SK-N-SH treated with all-trans-retinoic acid at 6 μM for 48 hours (cell line): ENCODE results near the gene CEP43.

Source experiments
- ATAC-seq: fragments of 200-7000 bp; cut with Tn5 transposase; 3 replicates; pipeline ENCODE4 v1.9.1; 2020; ENCODE audit warnings: mild to moderate bottlenecking, moderate library complexity
- ARNTL ChIP-seq: fragments of 450-650 bp; formaldehyde crosslinking; IDR thresholded peaks from 2 replicates; pipeline ENCODE4 v1.5.0; 2020; ENCODE audit warnings: low read depth, mild to moderate bottlenecking, moderate library complexity, borderline replicate concordance
- BACH2 ChIP-seq: fragments of 250-450 bp; sonication (Bioruptor Pico); IDR thresholded peaks from 2 replicates; pipeline ENCODE4 v1.9.0; 2021; ENCODE audit warnings: mild to moderate bottlenecking, borderline replicate concordance
- CREB5 ChIP-seq: fragments of 250-450 bp; sonication (Bioruptor Pico); IDR thresholded peaks from 2 replicates; pipeline ENCODE4 v1.5.1; 2020; ENCODE audit warnings: low read depth, mild to moderate bottlenecking, moderate library complexity
- CSDC2 ChIP-seq: fragments of 250-450 bp; sonication (Bioruptor Pico); IDR thresholded peaks from 2 replicates; pipeline ENCODE4 v1.5.0; 2020; ENCODE audit warnings: mild to moderate bottlenecking, moderate library complexity
- CSRNP3 ChIP-seq: fragments of 250-450 bp; sonication (Bioruptor Pico); IDR thresholded peaks from 2 replicates; pipeline ENCODE4 v1.5.1; 2021; ENCODE audit warnings: mild to moderate bottlenecking, moderate library complexity
- ESRRG ChIP-seq: fragments of 250-450 bp; sonication (Bioruptor Pico); IDR thresholded peaks from 2 replicates; pipeline ENCODE4 v1.6.1; 2021; ENCODE audit warnings: mild to moderate bottlenecking
- GLIS3 ChIP-seq: fragments of 250-450 bp; sonication (Bioruptor Pico); IDR thresholded peaks from 2 replicates; pipeline ENCODE4 v1.5.0; 2020; ENCODE audit warnings: mild to moderate bottlenecking, moderate library complexity
- OSR1 ChIP-seq: fragments of 250-450 bp; sonication (Bioruptor Pico); IDR thresholded peaks from 2 replicates; pipeline ENCODE4 v1.8.0; 2022; ENCODE audit warnings: moderate library complexity, mild to moderate bottlenecking, inconsistent platforms
- PATZ1 ChIP-seq: fragments of 250-450 bp; sonication (Bioruptor Pico); IDR thresholded peaks from 2 replicates; pipeline ENCODE4 v1.8.0; 2020; ENCODE audit warnings: mild to moderate bottlenecking, moderate library complexity, borderline replicate concordance
- POU6F1 ChIP-seq: fragments of 250-450 bp; sonication (Bioruptor Pico); IDR thresholded peaks from 2 replicates; pipeline ENCODE4 v1.8.0; 2021; ENCODE audit warnings: low read depth, mild to moderate bottlenecking, moderate library complexity, borderline replicate concordance
- PPARA ChIP-seq: fragments of 250-450 bp; sonication (Bioruptor Pico); IDR thresholded peaks from 2 replicates; pipeline ENCODE4 v1.5.0; 2020; ENCODE audit warnings: mild to moderate bottlenecking, borderline replicate concordance
- RARB ChIP-seq: fragments of 250-450 bp; sonication (Bioruptor Pico); IDR thresholded peaks from 2 replicates; pipeline ENCODE4 v1.8.0; 2021; ENCODE audit warnings: mild to moderate bottlenecking, moderate library complexity
- SNAI2 ChIP-seq: fragments of 250-450 bp; sonication (Bioruptor Pico); IDR thresholded peaks from 2 replicates; pipeline ENCODE4 v1.5.0; 2020; ENCODE audit warnings: mild to moderate bottlenecking, moderate library complexity
- TCF4 ChIP-seq: fragments of 250-450 bp; sonication (Bioruptor Pico); IDR thresholded peaks from 2 replicates; pipeline ENCODE4 v1.8.0; 2021; ENCODE audit warnings: mild to moderate bottlenecking, moderate library complexity, borderline replicate concordance
- TOX ChIP-seq: fragments of 250-450 bp; sonication (Bioruptor Pico); IDR thresholded peaks from 2 replicates; pipeline ENCODE4 v1.8.0; 2021; ENCODE audit warnings: mild to moderate bottlenecking, moderate library complexity, borderline replicate concordance
- TSHZ2 ChIP-seq: fragments of 250-450 bp; sonication (Bioruptor Pico); IDR thresholded peaks from 2 replicates; pipeline ENCODE4 v1.5.0; 2020; ENCODE audit warnings: mild to moderate bottlenecking, moderate library complexity
- ZC3H10 ChIP-seq: fragments of 250-450 bp; sonication (Bioruptor Pico); IDR thresholded peaks from 2 replicates; pipeline ENCODE4 v1.5.1; 2021; ENCODE audit warnings: mild to moderate bottlenecking, moderate library complexity
- ZFP3 ChIP-seq: fragments of 250-450 bp; sonication (Bioruptor Pico); IDR thresholded peaks from 2 replicates; pipeline ENCODE4 v1.5.0; 2020; ENCODE audit warnings: mild to moderate bottlenecking, moderate library complexity
- ZFP30 ChIP-seq: fragments of 450-650 bp; formaldehyde crosslinking; IDR thresholded peaks from 2 replicates; pipeline ENCODE4 v1.5.0; 2022; ENCODE audit warnings: mild to moderate bottlenecking, moderate library complexity
- ZNF565 ChIP-seq: fragments of 450-650 bp; formaldehyde crosslinking; conservative IDR thresholded peaks from 2 replicates; pipeline ENCODE4 v1.5.0; 2020; ENCODE audit warnings: low read depth, mild to moderate bottlenecking, moderate library complexity
- ZNF70 ChIP-seq: fragments of 450-650 bp; formaldehyde crosslinking; IDR thresholded peaks from 2 replicates; pipeline ENCODE4 v1.5.0; 2020; ENCODE audit warnings: mild to moderate bottlenecking, moderate library complexity
- ZNF8 ChIP-seq: fragments of 450-650 bp; formaldehyde crosslinking; IDR thresholded peaks from 2 replicates; pipeline ENCODE4 v1.5.0; 2020; ENCODE audit warnings: mild to moderate bottlenecking, moderate library complexity

CEP43 gene

GRCh38 chr6:166972101-166972500 is 27.1 kb upstream of the CEP43 start:
- no peak for ATAC-seq
- TF ChIP-seq ARNTL (CRISPR knock-in tag) (no peak), ZNF565 (no peak), PPARA (CRISPR knock-in tag) (no peak), ZNF8 (CRISPR knock-in tag) (no peak), SNAI2 (CRISPR knock-in tag) (no peak), BACH2 (CRISPR knock-in tag) (no peak), CREB5 (no peak), GLIS3 (CRISPR knock-in tag) (no peak), PATZ1 (CRISPR knock-in tag) (no peak), TSHZ2 (CRISPR knock-in tag) (no peak), ZFP30 (CRISPR knock-in tag) (no peak), TCF4 (CRISPR knock-in tag) (no peak), ZFP3 (CRISPR knock-in tag) (no peak), TOX (CRISPR knock-in tag) (no peak), RARB (CRISPR knock-in tag) (no peak), POU6F1 (no peak), CSRNP3 (CRISPR knock-in tag) (no peak), OSR1 (no peak), CSDC2 (CRISPR knock-in tag) (no peak)

- ATAC-seq: no peak
Measured at GRCh38 chr6:166976636-166977035, 22.6 kb upstream of the CEP43 start.

More at GRCh38 chr6:166976636-166977035, 22.6 kb upstream of the CEP43 start:
- TF ChIP-seq ZFP30 (CRISPR knock-in tag) (no peak), TCF4 (CRISPR knock-in tag) (no peak), CSDC2 (CRISPR knock-in tag) (no peak), BACH2 (CRISPR knock-in tag) (no peak), POU6F1 (no peak), OSR1 (no peak), ARNTL (CRISPR knock-in tag) (no peak), ZNF70 (CRISPR knock-in tag) (no peak), ZNF565 (no peak), GLIS3 (CRISPR knock-in tag) (no peak), CREB5 (no peak), RARB (CRISPR knock-in tag) (no peak), TSHZ2 (CRISPR knock-in tag) (no peak), ESRRG (CRISPR knock-in tag) (no peak), ZC3H10 (no peak), TOX (CRISPR knock-in tag) (no peak), CSRNP3 (CRISPR knock-in tag) (no peak), ZFP3 (CRISPR knock-in tag) (no peak)
- TF ChIP-seq, all 23 proteins: peak for 0
